ENCODE data around the gene PSMD14. TPM values are rescaled to one million over a fixed set of nuclear protein-coding genes. Genes with fewer than 3 reads are reported as not detected.

Gene PSMD14
- total and polyA plus RNA-seq, 4 donors, result 28.8 to 60.5 (median 47.1) TPM

GRCh38 chr2:161438598-161438997, 130.4 kb downstream of the PSMD14 start:
- H3K27me3 ChIP-seq (ENCODE audit: control insufficient read depth in 3 of 3, insufficient read depth in 3 of 3, low read length in 2 of 3), result peaks cover 0 to 9% (median 2%) of the 10 kb centered on the region in 3 donors
- H3K4me3 ChIP-seq, result no peak overlapping the region
- WGBS, 2 donors, result 47 to 76% methylated on average over 2 of the region's 2 CpGs
- no peaks in the 10 kb centered on the region for H3K4me1 ChIP-seq (ENCODE audit: control insufficient read depth in 5 of 5, insufficient read depth in 5 of 5, low read length in 5 of 5)
- ATAC-seq (ENCODE audit: insufficient read depth, low FRiP score), result no peak
- no peak for TF ChIP-seq CTCF (IDR thresholded peaks at IDR 0.05; ENCODE audit: control extremely low read depth, extremely low read depth)
- no peaks in the 10 kb centered on the region for H3K36me3 ChIP-seq (ENCODE audit: control insufficient read depth in 4 of 4, insufficient read depth in 4 of 4, low read length in 4 of 4)
- H3K27ac ChIP-seq (ENCODE audit: low read depth in 1 of 2, low read length in 1 of 2), result no peak overlapping the region
- peaks cover 0 to 9% (median under 1%) of the 10 kb centered on the region in 4 donors for H3K9me3 ChIP-seq (ENCODE audit: control insufficient read depth in 4 of 4, insufficient read depth in 3 of 4, low read length in 3 of 4)
- H3K9ac ChIP-seq (ENCODE audit: insufficient read depth in 1 of 2, low read length in 2 of 2), result no peak overlapping the region
- no peak for DNase-seq

- TF ChIP-seq CTCF (IDR thresholded peaks at IDR 0.05; ENCODE audit: control extremely low read depth, extremely low read depth), result no peak
- WGBS, 2 donors, result 97% methylated on average over 12 of the region's 12 CpGs
Measured at GRCh38 chr2:161445097-161445496, 136.9 kb downstream of the PSMD14 start.

GRCh38 chr2:161448431-161448830, 140.2 kb downstream of the PSMD14 start:
- H3K27ac ChIP-seq (ENCODE audit: low read depth in 1 of 2, low read length in 1 of 2), result no peak overlapping the region
- no peaks in the 10 kb centered on the region for H3K27me3 ChIP-seq (ENCODE audit: control insufficient read depth in 3 of 3, insufficient read depth in 3 of 3, low read length in 2 of 3)
- DNase-seq (no peak), ATAC-seq (ENCODE audit: insufficient read depth, low FRiP score) (no peak)
- no peaks in the 10 kb centered on the region for H3K4me1 ChIP-seq (ENCODE audit: control insufficient read depth in 5 of 5, insufficient read depth in 5 of 5, low read length in 5 of 5)
- no peak overlapping the region for H3K9ac ChIP-seq (ENCODE audit: insufficient read depth in 1 of 2, low read length in 2 of 2)
- no peak overlapping the region for H3K4me3 ChIP-seq
- TF ChIP-seq CTCF (IDR thresholded peaks at IDR 0.05; ENCODE audit: control extremely low read depth, extremely low read depth), result no peak
- no peaks in the 10 kb centered on the region for H3K36me3 ChIP-seq (ENCODE audit: control insufficient read depth in 4 of 4, insufficient read depth in 4 of 4, low read length in 4 of 4)
- no peaks in the 10 kb centered on the region for H3K9me3 ChIP-seq (ENCODE audit: control insufficient read depth in 4 of 4, insufficient read depth in 3 of 4, low read length in 3 of 4)

More at GRCh38 chr2:161445097-161445496, 136.9 kb downstream of the PSMD14 start:
- no peak overlapping the region for H3K4me3 ChIP-seq
- H3K4me1 ChIP-seq (ENCODE audit: control insufficient read depth in 5 of 5, insufficient read depth in 5 of 5, low read length in 5 of 5), result no peaks in the 10 kb centered on the region
- ATAC-seq (ENCODE audit: insufficient read depth, low FRiP score), result no peak
- H3K9ac ChIP-seq (ENCODE audit: insufficient read depth in 1 of 2, low read length in 2 of 2), result no peak overlapping the region
- DNase-seq, result no peak
- H3K27ac ChIP-seq (ENCODE audit: low read depth in 1 of 2, low read length in 1 of 2), result no peak overlapping the region
- H3K9me3 ChIP-seq (ENCODE audit: control insufficient read depth in 4 of 4, insufficient read depth in 3 of 4, low read length in 3 of 4), result no peaks in the 10 kb centered on the region
- H3K27me3 ChIP-seq (ENCODE audit: control insufficient read depth in 3 of 3, insufficient read depth in 3 of 3, low read length in 2 of 3), result peaks cover 0 to 5% (median 0%) of the 10 kb centered on the region in 3 donors
- H3K36me3 ChIP-seq (ENCODE audit: control insufficient read depth in 4 of 4, insufficient read depth in 4 of 4, low read length in 4 of 4), result no peaks in the 10 kb centered on the region

Small RNA genes lying within 50 kb of the gene (small RNA-seq; reads per million reads assigned to genes)
- not detected for gene RNA5SP108 (ENCODE audit: low replicate concordance)

Other genes starting within 250 kb of the PSMD14 start
- gene TANK, start 148.0 kb upstream of the PSMD14 start, total RNA-seq, result 100 to 1,000 TPM in 1 of 2 donors, 10 to 100 TPM in 1; 57.7 to 144 TPM
- 10 to 100 TPM; 35.2 to 64.4 TPM for gene TANK, start 148.0 kb upstream of the PSMD14 start, polyA plus RNA-seq
- not detected for gene TBR1, start 107.9 kb downstream of the PSMD14 start, total RNA-seq
- gene TBR1, start 107.9 kb downstream of the PSMD14 start, polyA plus RNA-seq, result under 1 TPM; 0.01 to 0.02 TPM

Data from lung (tissue), 13 donors.